Astrocyte of the spinal cord (primary cell): ENCODE data around the gene EFHB.
"Not testable (repeated sequence)": the region's sequence is repeated elsewhere in the genome, so short reads cannot be mapped to it uniquely, and the experiment has no call there.

ENCODE experiments used
- DNase-seq: peaks from one replicate; pipeline ENCODE4 v3.0.0; 2011; ENCODE audit warnings: low read depth, low spot score
- H3K4me3 ChIP-seq: 2 replicates; pipeline ENCODE4 v1.5.1; 2011; ENCODE audit warnings: low read depth, mild to moderate bottlenecking, low read length, moderate library complexity
- CTCF ChIP-seq: IDR thresholded peaks from 2 replicates; pipeline ENCODE4 v1.5.1; 2012; ENCODE audit warnings: low read depth, mild to moderate bottlenecking, low read length, inconsistent platforms
- in situ Hi-C: cut with HindIII; loops from 2 replicates; pipeline ENCODE4 v1.10.0; 2017; ENCODE audit warnings: low sequenced_read_pairs

The EFHB gene

DNA sequence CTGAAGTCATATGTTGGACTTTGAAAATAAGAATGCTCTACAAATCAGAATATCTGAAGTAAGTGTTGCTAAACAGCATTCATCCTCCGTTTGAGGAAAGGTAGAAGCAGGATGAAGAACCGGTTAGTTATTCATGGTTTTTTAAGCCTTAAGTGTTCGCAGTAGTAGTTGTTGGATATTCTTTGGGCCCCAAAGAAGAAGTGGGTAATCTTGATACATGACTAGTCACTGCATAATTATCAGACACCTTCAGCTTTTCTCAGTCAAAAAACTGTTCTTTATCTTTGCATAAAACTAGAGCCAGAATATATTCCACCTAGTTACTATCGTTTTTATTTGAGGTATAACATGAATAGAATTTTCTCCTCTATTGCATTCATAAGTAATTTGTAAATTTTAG, 26.7 kb upstream of the EFHB start:
- in situ Hi-C loops, result no loop called here
- H3K4me3 ChIP-seq, result no peak overlapping the region
- no peak for DNase-seq
- TF ChIP-seq CTCF, result no peak

- DNase-seq, result no peak
- no peak for TF ChIP-seq CTCF
Observed at GRCh38 chr3:19959505-19959904, 25.5 kb upstream of the EFHB start.

DNA sequence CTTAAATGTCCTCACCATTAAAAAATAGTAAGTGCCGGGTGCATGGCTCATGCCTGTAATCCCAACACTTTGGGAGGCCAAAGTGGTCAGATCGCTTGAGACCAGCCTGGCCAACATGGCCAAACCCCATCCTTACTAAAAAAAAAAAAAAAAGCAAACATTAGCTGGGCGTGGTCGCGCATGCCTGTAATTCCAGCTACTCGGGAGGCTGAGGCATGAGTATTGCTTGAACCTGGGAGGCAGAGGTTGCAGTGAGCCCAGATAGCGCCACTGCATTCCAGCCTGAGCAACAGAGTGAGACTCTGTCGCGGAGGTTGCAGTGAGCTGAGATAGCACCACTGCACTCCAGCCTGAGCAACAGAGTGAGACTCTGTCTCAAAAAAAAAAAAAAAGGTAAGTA, 23.3 kb upstream of the EFHB start:
- H3K4me3 ChIP-seq, in situ Hi-C loops, DNase-seq: not testable (repeated sequence)

More at GRCh38 chr3:19959505-19959904, 25.5 kb upstream of the EFHB start:
- no peak overlapping the region for H3K4me3 ChIP-seq
- in situ Hi-C loops, result no loop called here

GRCh38 chr3:19954676-19955075, 20.7 kb upstream of the EFHB start:
- no peak for DNase-seq
- in situ Hi-C loops, result no loop called here
- H3K4me3 ChIP-seq, result no peak overlapping the region
- no peak for TF ChIP-seq CTCF

GRCh38 chr3:19950316-19950715, 16.3 kb upstream of the EFHB start:
- DNase-seq, result no peak
- in situ Hi-C loops, result no loop called here
- H3K4me3 ChIP-seq, result no peak overlapping the region
- no peak for TF ChIP-seq CTCF

GRCh38 chr3:19948226-19948591, 14.2 kb upstream of the EFHB start:
- peak overlapping the region; percentile 99 for H3K4me3 ChIP-seq
- peak; percentile 14 for DNase-seq
- in situ Hi-C loops, result no loop called here
- no peak for TF ChIP-seq CTCF

GRCh38 chr3:19947549-19948225, 13.7 kb upstream of the EFHB start:
- in situ Hi-C loops, result no loop called here
- DNase-seq, result peak; percentile 48
- peak overlapping the region; percentile 99 for H3K4me3 ChIP-seq
- TF ChIP-seq CTCF, result no peak
